NCI-H748 (cell line): ENCODE results near the gene SIGLEC5.

Experiments
- DNase-seq: peaks from one replicate; lab custom pipeline; 2025; ENCODE audit not compliant: unreplicated experiment; lab: John Stamatoyannopoulos, UW

SIGLEC5 gene

DNA sequence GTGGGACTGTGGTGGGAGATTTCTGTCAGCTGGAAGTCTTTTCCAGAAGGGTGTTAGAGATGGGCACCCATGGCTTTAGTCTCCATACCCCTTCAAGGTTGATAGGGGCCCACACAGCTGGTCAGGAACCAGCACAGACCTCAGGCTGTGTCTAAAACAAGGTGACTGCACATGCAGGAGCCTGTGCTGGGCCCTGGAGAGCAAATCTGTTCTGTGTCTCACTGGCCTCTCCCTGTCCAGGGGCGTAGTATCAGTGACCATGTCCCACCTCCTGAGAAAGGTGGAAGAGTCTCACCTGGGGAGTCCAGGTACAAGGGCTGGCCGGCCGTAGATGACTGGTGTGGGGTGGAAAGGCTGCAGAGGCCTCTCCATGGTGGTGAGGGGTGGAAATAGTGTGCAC lies 39.8 kb downstream of the SIGLEC5 start:
- DNase-seq: no peak

DNA sequence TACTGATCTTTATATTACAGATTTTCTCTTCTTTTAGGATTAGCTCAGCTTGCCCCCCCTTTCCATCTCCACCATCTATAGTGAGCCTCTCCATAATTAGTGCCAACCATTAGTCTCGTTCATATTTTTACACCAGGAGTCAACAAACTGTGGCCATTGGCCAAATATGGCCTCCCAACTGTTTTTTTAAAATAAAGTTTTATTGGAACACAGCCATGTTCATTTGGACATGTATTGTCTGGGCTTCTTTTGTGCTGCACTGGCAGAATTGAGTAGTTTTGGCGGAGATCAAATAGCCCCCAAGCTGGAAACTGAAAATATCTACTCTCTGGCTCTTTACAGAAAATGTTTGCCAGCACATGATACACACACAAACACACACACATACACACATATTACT lies 40.7 kb downstream of the SIGLEC5 start:
- no peak for DNase-seq

DNA sequence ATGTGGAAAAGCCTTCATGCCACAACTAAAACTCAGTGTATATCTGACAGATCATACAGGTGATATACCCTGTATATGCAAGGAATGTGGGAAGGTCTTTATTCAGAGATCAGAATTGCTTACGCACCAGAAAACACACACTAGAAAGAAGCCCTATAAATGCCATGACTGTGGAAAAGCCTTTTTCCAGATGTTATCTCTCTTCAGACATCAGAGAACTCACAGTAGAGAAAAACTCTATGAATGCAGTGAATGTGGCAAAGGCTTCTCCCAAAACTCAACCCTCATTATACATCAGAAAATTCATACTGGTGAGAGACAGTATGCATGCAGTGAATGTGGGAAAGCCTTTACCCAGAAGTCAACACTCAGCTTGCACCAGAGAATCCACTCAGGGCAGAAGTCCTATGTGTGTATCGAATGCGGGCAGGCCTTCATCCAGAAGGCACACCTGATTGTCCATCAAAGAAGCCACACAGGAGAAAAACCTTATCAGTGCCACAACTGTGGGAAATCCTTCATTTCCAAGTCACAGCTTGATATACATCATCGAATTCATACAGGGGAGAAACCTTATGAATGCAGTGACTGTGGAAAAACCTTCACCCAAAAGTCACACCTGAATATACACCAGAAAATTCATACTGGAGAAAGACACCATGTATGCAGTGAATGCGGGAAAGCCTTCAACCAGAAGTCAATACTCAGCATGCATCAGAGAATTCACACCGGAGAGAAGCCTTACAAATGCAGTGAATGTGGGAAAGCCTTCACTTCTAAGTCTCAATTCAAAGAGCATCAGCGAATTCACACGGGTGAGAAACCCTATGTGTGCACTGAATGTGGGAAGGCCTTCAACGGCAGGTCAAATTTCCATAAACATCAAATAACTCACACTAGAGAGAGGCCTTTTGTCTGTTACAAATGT lies 42.7 kb downstream of the SIGLEC5 start:
- DNase-seq: no peak

DNA sequence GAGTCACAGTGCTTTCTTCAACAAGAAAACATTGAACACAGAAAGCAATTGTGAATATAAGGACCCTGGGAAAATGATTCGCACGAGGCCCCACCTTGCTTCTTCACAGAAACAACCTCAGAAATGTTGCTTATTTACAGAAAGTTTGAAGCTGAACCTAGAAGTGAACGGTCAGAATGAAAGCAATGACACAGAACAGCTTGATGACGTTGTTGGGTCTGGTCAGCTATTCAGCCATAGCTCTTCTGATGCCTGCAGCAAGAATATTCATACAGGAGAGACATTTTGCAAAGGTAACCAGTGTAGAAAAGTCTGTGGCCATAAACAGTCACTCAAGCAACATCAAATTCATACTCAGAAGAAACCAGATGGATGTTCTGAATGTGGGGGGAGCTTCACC lies 43.4 kb downstream of the SIGLEC5 start:
- no peak for DNase-seq

DNA sequence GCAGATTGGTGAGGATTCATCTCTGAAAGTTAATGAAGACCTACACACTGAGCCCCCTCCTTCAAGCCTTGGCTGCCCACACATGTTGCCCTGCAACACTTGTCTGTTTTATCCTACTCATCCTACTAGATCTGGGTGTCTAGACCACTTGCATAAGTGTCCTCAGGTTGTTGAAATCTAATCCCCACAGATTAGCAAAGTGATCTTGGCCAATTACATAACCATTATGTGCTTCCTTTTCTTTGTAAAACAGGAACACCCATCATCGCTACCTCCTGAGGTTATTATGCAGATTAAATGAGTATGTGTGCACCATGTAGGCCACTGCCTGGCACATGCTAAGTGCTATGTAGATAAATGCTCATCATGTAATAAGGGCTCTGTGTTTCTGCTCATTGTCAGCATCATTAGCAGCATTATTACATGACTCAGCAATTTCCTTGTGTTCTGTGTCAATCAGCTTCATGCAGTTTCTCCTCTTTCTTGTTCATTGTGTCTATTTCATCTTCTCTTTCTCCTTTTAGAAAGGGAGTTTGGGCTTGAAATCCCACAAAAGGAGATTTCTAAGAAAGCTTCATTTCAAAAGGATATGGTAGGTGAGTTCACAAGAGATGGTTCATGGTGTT lies 44.0 kb downstream of the SIGLEC5 start:
- no peak for DNase-seq

DNA sequence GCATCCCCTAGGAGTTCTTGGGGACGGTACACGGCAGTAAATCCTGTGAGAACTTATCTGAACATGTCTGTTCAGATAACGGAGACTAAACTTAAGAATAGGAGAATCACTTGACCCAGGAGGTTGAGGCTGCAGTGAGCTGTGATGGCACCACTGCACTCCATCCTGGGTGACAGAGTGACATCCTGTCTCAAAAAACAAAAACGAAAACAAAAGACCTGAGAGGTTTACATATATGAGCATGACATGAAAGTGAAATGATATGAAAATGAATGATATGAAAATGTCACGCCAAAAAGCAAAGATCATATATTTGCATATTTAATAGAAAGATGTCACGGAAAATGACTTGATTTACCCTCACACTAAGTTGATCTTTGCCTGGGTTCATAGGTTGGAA lies 53.4 kb downstream of the SIGLEC5 start:
- DNase-seq: no peak

DNA sequence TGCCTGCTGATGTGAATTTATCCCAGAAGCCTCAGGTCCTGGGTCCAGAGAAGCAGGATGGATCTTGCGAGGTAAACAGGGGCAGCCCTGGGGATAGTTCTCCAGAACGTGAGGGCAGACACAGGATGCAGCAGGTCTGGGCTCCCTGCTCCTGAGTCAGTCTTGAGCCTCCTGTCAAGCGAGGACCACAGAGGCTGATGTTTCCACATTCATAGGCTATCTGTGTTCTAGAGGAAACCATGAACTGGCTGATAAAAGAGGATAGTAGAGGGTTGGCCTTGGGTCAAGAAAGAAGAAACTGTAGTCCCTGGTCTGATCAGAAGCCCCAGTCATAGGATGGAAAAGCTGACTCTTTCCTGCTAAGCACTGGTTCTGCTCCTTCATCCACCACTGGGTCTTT lies 56.9 kb downstream of the SIGLEC5 start:
- DNase-seq: no peak

DNA sequence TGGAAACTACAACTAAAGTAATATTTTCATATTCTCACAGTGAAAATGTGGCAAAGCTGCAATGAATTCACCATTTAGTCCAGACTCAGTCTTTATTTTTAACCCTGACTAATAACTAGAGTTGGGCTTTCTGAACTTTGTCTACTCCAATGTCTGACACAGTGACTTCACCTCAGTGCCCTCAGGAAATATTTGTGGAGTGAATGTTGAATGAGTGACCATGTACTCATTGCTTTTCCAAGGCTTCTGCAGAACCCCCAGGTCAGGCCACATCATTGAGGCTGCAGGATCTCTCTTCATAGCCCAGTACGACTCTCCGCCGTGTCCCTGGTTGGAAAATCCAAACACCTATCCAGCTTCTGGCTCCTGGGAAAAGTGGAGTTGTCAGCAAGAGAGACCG lies 57.3 kb downstream of the SIGLEC5 start:
- DNase-seq: no peak

DNA sequence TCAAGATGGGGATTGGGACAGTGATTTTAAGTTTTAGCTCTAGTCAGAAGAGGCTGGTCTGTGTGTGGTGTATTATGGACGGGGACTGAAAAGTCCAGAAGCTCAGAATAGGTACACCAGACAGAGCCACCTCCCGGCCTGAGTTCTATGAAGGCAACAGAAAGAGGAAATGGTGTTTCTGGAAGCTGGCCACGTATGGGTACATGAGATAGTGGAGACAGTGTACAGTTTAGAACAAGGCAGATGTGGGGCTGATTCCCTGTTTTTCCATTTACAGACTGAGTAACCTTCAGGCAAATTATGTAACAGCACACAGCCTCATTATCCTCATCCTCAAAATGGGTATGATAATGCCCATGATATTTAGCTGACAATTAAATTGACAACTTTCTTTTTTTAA lies 57.8 kb downstream of the SIGLEC5 start:
- no peak for DNase-seq

DNA sequence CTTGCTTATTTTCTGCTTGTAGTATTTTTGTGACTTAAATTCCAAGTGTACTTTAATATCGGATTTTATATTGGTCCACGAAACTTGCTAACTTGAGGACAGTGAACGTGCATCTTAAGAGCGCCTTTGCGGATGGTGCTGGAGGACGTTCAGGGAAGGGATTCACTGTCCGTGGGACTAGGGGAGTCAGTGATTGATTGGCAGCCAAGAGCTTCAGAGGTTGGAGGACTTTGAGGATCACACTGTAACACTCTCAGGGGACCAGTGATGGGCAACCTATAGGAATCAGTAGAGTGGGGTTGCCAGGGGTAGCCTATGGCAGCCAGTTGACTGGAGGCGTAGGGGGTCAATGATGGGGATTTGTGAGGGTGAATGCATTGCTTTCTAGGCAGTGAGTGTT lies 58.6 kb downstream of the SIGLEC5 start:
- peak; percentile 23 for DNase-seq

DNA sequence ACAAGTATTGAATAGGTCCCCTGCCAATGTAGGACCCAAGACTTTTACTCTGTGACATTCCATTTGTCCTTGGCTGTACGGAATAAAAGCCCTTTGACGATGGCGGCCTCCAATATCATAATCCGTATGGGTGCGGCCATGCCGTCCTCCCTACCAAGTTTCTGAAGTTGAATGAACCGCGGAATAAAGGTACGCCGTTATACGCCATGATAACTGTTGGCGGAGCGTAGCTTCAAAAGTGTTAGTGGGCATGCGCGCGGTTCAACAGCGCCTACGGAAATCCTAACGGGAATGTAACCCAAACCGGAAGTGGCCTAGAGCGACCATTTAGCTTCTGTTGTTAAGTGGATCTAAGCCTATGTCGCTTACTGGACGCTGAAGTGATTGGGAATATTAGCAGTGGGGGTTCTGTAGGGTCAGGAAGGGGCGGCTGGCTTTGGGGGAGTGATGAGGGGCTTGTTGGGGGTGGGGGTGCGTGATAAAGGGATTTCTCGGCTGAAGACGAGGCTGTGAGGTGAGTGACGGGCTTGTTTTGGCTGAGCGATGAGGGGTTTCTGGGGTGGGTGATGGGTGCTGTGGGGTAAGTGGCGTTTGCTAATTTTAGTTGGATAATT lies 59.1 kb downstream of the SIGLEC5 start, which contains the start of gene ZNF175:
Gene ZNF175, plus strand, starts transcription at position 322 of the 614 bp plus-strand sequence. CDS start 2,047 bp downstream, outside the sequence.
- peak; percentile 99 for DNase-seq

DNA sequence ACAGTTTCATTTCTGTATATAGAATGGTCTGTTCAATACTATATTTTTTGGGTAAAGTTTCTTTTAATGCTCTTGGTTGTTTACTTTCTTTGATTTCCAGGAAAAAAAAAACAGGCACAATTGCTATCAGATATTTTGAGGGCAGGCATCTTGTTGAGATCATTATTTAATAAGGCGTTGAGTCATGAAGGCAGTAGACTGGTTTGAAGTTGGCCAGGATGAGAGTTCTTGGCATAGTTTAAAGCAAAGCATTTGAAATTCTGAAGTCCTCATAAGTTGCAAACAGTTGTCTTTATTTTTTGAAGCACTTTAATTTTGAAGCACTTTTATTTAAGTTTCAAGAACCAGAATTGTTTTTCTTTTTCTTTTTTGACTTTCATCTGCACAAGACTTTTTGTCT lies 61.7 kb downstream of the SIGLEC5 start:
- no peak for DNase-seq

DNA sequence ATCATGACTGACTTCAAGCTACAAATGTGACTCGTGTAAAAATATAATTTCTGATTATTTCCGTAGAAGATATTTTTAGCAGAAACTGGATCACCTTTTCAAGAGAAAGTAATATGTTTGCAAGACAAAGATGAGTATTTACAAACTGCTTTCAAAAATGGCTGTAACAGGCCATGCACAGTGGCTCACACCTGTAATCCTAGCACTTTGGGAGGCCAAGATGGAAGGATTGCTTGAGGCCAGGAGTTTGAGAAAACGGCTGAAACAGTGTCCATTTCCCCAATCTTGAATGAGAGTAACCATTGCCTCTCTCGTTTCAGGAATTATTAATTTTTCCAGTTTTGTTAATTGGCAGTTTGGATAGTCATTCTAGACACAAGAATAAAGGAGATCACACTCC lies 62.6 kb downstream of the SIGLEC5 start:
- no peak for DNase-seq

DNA sequence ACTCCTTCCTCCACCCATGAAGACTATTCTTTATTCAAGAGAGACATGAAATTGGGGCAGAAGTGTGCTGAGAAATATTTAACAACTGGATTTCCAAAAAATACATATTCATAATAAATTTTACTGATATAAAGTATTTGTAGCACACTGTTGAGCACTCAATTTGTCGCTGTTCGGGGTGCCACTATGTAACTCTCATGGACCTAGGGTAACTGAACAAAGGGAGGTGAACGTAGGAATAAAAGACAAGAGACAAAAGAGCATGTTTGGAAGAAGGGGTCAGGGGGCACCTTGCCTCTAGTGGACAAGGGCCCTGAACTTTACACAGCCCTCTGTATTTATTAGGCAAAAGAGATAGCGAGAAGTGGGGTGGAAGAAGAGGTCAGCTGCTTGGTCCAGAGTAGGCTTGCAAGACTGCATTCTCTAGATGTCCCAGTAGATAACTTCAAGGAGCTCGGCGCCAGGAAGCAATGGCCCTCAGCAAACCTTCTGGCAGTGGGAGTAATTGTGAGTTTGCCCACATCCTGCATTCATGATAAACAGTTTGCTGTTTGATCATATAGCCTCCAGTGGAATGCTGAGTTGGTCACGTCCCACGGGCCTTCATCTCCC lies 63.6 kb downstream of the SIGLEC5 start:
- DNase-seq: no peak

DNA sequence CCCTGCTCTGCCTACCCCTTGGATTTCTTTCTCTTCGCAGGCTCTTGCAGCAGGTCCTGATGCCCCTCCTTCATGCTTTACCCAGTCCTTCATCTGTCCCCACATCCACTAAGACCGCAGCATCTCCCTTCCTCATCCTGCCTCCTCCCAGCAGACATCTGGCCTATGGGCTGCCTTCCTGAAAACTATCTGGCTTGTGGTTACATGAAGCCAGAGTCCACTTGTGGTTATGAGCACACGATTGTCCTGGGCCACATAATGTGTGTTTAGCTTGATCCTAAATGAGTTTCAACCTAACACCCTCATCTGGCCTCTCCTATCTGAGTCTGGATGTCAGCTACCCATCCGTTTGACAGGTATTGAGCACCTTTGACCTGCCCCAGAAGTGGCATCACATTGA lies 64.6 kb downstream of the SIGLEC5 start:
- no peak for DNase-seq

DNA sequence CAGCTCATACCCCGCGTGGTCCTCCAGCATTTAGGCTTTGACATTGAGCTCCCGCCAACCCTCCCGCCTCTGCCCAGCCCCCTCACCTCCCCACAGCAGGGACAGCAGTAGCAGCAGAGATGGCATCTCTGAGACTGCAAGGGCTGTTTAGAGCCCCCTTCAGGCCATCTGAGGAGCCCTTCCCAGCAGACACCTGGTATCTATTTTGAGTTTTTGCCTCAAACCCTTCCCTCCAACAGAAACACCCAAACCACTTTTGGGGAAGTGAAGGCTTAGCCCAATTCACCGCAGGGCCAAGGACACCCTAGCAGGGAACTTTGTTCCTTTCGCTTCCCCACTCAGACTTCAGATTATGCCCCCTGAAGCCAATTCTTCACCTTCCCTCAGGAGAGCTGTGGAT lies 65.4 kb downstream of the SIGLEC5 start:
- no peak for DNase-seq
